IPS DF 4.7 (cell line): Measurements from ENCODE around the gene PDGFRB.

Experiments used
- DNase-seq: peaks from one replicate; pipeline ENCODE4 v3.0.0-alpha.2; 2013; ENCODE audit warnings: low spot score; ENCODE audit errors: extremely low read depth

The PDGFRB gene

GRCh38 chr5:150182774-150183173, 27.1 kb upstream of the PDGFRB start:
- no peak for DNase-seq

DNA sequence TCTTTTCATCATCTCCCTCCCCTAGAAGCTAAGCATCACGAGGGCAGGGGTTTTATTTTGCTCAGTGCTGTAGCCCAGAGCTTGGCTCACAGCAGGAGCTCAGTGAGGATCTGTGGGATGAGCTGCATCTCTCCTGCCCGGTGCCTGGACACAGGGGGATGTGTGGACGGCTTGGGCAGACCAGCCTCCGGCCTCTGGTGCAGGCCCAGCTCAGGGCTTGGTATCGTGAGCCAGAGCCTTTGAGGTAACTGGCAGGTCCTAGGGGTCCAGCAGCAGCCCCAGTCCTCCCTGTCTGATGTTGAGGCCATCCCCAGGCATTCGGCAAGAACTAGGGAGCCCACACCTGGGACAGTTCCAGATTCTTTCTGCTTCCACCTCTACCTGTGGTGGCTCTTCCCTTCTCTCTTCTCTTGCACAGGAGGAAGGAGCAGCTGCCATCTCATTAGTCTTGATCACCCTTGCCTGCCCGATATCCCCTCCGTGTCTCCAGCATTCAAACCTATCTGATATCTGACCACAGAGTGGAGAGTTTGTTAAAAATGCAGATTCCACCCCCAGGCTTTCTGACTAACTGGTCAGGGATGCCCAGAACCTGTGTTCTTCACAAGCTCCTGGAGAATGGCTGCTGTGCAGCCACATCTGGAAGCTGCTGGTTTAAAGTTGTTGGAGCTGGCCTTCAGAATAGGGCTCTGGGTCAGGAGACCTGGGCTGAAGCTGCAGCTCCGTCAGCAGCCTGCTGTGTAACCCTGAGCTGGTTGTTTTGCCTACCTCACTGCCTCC, 26.3 kb upstream of the PDGFRB start:
- no peak for DNase-seq

GRCh38 chr5:150181027-150181426, 25.4 kb upstream of the PDGFRB start:
- no peak for DNase-seq

GRCh38 chr5:150180241-150181026, 24.8 kb upstream of the PDGFRB start:
- no peak for DNase-seq

GRCh38 chr5:150179019-150179620, 23.5 kb upstream of the PDGFRB start:
- no peak for DNase-seq

DNA sequence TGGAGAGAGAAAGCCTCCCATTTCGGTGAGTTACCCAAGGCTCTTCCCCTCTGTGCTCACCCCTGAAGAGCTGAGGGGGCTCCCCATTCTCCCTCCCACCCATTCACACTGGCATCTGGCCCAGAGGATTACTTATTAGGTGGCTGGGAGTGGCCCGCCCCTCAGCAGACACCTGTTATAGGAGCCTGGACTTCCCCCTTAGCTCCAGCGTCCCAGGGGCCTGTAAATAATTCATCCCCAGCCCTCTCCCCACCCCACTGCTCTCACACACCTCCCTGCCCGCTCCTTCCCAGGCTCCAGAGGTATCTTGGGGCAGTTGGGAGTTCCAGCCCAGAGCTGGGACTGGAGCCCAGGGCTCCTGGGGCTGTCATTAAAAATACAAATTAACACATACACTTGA, 22.6 kb upstream of the PDGFRB start:
- no peak for DNase-seq

- no peak for DNase-seq
Measured at GRCh38 chr5:150177721-150178120, 22.1 kb upstream of the PDGFRB start.

DNA sequence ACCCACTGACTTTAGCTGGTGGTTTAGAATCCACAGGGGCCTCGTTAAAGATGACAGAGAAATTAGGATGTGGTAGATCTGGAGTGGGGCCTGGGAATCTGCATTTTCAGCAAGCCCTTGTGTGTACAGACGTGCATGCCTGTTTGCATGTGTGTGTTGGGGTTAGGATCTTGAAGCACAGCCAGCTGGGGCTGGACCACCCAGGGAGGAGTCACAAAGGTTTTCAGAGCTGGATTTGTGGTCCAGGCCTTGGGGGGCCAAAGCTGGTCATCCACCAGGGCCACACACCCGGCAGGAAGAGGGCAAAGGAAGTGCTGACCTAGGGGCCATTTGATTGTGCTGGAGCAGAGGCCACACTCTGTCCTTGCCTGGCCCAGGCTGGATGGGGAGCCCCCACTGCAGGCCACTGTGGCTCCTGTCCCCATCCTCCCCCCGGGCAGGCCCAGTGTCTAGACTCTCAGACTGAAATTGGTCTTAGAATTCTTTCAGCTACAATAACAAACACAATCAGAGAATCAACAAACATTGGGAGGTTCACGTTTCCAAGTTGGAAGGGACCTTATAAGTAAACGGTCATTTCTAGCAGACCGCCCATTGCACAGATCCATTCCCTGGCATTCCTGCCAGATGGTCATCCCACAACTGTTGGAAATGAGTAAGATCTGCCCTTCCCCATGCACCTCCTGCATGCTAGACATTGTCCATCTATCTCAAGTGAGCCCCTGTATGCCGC, 21.3 kb upstream of the PDGFRB start:
- no peak for DNase-seq

DNA sequence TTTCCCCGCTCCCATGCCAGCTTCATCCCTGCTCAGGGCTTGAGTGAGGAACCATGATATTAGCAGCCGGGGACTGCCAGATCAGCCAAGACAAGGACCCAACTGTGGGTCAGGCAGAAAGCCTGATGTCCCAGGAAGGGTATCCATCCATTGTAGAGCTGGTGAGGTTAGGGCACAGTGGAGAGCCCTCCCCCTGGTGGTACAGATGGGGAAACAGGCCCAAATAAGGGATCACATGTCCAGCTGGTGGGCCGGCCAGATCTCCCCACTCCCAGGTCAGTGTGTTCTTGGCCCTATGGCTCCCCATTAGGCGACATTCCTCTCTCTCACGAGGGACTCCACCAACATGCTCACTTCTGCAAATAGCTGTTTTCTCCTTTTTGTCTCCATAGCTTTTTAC, 19.9 kb upstream of the PDGFRB start:
- no peak for DNase-seq

- no peak for DNase-seq
Measured at GRCh38 chr5:150175076-150175475, 19.4 kb upstream of the PDGFRB start.

GRCh38 chr5:150174285-150174684, 18.6 kb upstream of the PDGFRB start:
- no peak for DNase-seq

DNA sequence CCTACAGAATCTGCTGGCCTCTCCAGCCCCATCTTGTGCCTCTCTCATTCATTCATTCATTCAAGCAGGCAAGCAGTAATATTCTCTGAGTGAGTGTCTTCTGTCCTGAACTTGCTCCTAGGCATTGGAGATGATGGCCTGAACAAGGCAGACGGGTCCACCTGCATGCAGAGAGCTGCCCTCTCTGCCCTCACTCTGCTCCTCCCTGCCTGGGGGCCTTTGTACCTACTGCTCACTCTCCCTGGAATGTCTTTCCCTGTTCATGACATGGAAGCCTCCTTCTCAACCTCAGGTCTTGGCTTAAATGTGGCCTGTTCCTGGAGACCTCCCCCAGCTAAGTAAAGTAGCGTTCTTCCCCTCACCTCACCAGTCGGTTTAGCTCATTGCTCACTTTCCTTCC, 17.5 kb upstream of the PDGFRB start:
- no peak for DNase-seq

DNA sequence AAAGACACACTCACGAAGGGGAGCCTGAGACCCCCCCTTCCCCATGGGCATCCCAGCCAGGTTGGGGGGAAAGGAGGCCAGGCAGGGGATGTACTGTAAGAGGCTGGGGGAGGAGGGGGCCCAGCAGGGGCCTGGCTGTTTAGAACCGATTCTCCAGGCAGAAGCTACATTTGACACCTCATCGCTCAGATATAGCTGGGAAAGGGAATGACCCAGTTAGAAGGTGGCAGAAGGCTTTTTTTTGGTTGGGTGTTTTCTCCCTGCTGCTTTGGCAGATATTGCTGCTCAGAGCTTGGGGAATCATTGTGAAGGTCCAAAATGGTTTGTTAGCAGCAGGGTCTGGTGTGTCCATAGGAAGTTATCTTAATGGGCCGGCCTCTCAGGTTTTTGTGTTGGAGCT, 16.9 kb upstream of the PDGFRB start:
- DNase-seq: no peak

DNA sequence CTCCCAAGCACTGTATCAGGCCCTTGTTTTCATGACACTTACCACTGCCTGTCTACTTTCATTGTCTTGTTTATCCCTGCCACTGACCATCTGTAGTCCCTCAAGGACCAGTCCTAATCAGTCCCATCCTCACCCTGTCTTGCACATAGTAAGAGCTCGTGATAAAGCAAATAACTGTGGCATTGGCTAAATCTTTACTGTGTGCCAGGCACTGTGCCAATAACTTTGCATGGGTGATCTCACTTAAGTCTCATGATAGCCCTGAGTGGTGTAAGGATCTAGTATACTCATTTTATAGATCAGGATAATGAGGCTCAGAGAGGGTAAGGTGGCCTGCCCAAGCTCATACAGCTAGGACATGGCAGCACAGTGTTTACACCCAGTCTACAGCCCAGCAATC, 16.5 kb upstream of the PDGFRB start:
- no peak for DNase-seq

DNA sequence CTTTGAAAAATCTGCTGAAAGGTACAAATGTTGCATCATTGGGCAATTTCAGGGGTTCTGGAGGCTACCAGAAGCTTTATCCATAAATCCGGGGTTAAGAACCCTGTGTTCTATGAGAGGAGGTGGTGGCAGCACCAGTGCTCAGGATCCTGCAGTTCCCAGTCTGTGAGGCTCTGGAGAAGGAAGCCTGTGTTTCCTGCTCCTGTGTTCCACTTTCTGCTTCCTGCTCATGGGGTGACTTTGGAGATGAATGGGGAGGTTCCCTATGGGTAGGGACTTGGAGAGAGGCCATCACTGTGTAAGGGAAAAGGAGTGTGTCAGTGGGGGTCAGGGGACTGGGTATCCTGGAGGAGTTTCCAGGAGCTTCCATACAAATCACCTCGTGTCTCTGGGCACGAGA, 13.2 kb upstream of the PDGFRB start:
- no peak for DNase-seq

GRCh38 chr5:150167908-150168307, 12.3 kb upstream of the PDGFRB start:
- no peak for DNase-seq

DNA sequence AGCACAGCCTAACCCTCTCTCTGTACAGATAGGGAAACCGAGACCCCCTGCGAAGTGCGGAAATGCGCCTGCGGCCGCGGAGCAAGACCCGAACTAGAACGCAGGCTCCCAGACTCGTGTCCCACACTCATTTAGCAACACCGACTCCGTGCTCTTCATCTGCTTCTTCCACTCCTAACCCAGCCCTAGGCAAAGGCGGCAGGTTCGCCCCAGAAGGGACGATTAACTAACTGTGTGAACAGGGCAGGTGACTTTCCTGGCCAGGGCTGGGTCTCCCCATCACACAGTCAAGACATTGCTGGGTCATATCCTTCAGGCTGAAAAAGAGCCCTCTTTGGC, 11.8 kb upstream of the PDGFRB start:
- DNase-seq: no peak

DNA sequence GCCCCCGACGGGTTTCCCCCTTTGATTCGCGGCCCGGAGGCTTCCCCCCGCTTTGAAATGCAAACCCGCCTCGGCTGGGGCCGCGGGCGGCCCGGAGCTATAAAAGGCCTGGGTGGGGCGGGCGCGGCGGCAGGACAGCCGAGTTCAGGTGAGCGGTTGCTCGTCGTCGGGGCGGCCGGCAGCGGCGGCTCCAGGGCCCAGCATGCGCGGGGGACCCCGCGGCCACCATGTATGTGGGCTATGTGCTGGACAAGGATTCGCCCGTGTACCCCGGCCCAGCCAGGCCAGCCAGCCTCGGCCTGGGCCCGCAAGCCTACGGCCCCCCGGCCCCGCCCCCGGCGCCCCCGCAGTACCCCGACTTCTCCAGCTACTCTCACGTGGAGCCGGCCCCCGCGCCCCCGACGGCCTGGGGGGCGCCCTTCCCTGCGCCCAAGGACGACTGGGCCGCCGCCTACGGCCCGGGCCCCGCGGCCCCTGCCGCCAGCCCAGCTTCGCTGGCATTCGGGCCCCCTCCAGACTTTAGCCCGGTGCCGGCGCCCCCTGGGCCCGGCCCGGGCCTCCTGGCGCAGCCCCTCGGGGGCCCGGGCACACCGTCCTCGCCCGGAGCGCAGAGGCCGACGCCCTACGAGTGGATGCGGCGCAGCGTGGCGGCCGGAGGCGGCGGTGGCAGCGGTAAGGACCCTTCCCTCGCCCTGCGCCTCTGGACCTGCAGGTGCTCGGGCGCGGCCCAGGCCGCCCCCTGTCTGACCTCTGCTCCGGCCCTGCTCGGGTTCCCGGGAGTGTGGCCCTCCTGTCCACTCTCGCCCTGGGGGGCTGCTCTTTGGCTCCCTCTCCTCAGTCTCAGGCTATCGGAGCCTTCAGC, 11.2 kb upstream of the PDGFRB start, which contains the start of gene CDX1:
TSS of gene CDX1 (plus strand) at position 129 of the 862 bp plus-strand sequence. CDS start at position 228, 99 bp downstream.
- DNase-seq: no peak

DNA sequence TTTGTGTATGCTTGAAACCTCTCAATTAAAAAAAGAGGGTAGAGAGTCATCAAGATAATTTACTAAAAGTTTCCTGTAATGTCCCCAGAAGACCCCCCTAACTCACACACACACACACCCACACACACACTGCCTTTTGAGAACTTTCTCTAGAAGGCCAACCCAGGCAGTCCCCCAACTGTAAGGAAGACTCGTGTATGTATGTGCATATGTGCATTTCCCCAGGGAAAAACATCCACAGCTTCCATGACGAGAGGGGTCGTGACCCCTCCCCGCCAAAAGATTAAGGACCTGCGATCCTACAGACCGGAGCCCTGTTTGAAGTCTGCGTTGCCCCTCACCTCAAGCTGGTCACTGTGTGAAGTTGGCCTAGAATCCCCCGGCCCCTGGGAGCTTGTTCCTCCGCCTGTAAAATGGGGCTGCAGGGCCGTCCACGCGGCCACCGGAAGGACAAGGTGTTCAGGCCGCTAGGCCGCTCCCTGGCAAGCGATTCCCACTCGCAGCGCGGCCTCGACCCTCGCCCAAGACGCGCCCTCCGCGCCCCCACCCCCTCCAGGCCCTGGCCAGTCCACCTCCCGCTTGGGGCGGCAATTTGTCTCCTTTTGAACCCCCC, 10.5 kb upstream of the PDGFRB start:
- DNase-seq: no peak

DNA sequence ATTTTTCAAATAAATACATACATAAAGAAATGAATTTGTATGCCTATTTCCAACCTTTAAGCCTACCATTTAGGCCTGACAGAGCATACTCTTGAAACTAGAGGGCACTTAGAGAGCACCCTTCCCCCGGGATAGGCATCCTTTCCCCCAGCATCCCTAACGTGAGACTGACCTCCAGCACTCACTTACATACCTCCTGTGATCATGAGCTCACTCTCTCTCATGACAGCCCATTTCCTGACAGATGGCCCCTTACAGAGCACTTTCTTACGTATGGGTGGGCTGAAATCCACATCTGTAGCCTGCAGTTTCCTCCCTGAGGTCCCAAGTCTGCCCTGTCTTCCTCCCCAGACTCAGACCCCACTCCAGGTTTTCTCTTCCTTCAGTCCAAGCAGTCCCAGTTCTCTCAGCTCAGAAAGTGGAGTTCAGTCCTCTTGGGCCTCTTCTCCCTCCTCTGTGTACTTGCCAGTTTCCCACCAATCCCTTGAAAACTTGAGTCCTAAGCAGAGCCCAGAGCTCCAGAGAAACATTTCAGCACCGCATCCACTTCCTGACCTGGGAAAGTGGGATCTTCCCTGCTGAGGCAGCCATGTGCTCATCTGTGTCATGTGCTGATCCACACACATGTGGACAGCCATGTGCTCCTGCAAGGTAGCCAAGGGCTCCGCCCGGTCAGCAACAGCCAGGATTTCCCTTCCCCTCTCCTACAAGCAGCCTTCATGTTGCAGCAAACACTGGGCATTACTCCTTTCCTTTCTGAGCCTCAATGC, 8.8 kb upstream of the PDGFRB start:
- no peak for DNase-seq
